ENCODE results near the gene KIF22.
"Not testable (repeated sequence)": the region's sequence is repeated elsewhere in the genome, so short reads cannot be mapped to it uniquely, and the experiment has no call there.

Gene KIF22

DNA sequence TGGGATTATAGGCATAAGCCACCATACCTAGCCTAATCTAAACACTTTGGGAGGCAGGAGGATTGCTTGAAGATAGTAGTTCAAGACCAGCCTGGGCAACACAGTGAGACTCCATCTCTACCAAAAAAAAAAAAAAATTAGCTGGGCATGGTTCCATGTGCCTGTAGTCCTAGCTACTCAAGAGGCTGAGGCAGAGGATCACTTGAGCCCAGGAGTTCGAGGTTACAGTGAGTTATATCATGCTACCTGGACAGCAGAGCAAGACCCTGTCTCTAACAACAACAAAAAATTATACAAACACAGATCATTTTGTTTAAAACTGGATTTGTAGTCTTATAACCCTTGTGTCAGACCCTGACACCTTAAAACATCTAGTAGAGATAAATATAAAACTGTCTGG, 37.0 kb upstream of the KIF22 start:
- no peaks in the 10 kb centered on the region for H3K36me3 ChIP-seq (replicated peaks; ENCODE audit: insufficient read depth, low read length)
- H3K4me3 ChIP-seq (ENCODE audit: low read length), result no peak overlapping the region
- no peak overlapping the region for H3K9ac ChIP-seq (ENCODE audit: low read length)
- H3K4me2 ChIP-seq (ENCODE audit: low read depth, low read length), result no peak overlapping the region
- no peaks in the 10 kb centered on the region for H3K27me3 ChIP-seq (replicated peaks; ENCODE audit: insufficient read depth, low read length)
- H3K9me2 ChIP-seq (replicated peaks; ENCODE audit: insufficient read depth, low read length), result no peaks in the 10 kb centered on the region
- H3F3A ChIP-seq (ENCODE audit: insufficient read depth, low read length), result peaks cover 9% of the 10 kb centered on the region; the same call in 1 of the 2 replicates
- TF ChIP-seq, protein P1, sequence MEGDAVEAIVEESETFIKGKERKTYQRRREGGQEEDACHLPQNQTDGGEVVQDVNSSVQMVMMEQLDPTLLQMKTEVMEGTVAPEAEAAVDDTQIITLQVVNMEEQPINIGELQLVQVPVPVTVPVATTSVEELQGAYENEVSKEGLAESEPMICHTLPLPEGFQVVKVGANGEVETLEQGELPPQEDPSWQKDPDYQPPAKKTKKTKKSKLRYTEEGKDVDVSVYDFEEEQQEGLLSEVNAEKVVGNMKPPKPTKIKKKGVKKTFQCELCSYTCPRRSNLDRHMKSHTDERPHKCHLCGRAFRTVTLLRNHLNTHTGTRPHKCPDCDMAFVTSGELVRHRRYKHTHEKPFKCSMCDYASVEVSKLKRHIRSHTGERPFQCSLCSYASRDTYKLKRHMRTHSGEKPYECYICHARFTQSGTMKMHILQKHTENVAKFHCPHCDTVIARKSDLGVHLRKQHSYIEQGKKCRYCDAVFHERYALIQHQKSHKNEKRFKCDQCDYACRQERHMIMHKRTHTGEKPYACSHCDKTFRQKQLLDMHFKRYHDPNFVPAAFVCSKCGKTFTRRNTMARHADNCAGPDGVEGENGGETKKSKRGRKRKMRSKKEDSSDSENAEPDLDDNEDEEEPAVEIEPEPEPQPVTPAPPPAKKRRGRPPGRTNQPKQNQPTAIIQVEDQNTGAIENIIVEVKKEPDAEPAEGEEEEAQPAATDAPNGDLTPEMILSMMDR (IDR thresholded peaks at IDR 0.05; ENCODE audit: low read length), result no peak
- no peak for TF ChIP-seq EZH2phosphoT487 (IDR thresholded peaks at IDR 0.05; ENCODE audit: low read length)
- TF ChIP-seq EZH2 (optimal IDR thresholded peaks at IDR 0.05; ENCODE audit: low read depth, low read length), result no peak
- H4K20me1 ChIP-seq (ENCODE audit: insufficient read depth, low read length), result no peaks in the 10 kb centered on the region
- no peaks in the 10 kb centered on the region for H3K79me2 ChIP-seq (ENCODE audit: low read length)
- DNase-seq, result no peak
- no peak overlapping the region for H3K27ac ChIP-seq (ENCODE audit: low read length)
- no peak overlapping the region for H2AFZ ChIP-seq (ENCODE audit: low read length)
- H3K9me3 ChIP-seq (replicated peaks; ENCODE audit: insufficient read depth, low read length), result no peaks in the 10 kb centered on the region
- peaks cover 6% of the 10 kb centered on the region for H3K4me1 ChIP-seq (ENCODE audit: low read length)

GRCh38 chr16:29756654-29757053, 33.9 kb upstream of the KIF22 start:
- H3K9ac ChIP-seq (ENCODE audit: low read length), result no peak overlapping the region
- DNase-seq, result no peak
- H3K27me3 ChIP-seq (replicated peaks; ENCODE audit: insufficient read depth, low read length), result no peaks in the 10 kb centered on the region
- H3K9me2 ChIP-seq (replicated peaks; ENCODE audit: insufficient read depth, low read length), result no peaks in the 10 kb centered on the region
- 0 out of 2 replicates have a peak, but pooled peaks cover 9% of the 10 kb centered on the region for H3F3A ChIP-seq (ENCODE audit: insufficient read depth, low read length)
- TF ChIP-seq, protein P1 (IDR thresholded peaks at IDR 0.05; ENCODE audit: low read length), result no peak
- TF ChIP-seq EZH2phosphoT487 (IDR thresholded peaks at IDR 0.05; ENCODE audit: low read length) (no peak), EZH2 (optimal IDR thresholded peaks at IDR 0.05; ENCODE audit: low read depth, low read length) (no peak)
- H2AFZ ChIP-seq (ENCODE audit: low read length), result no peak overlapping the region
- H3K4me2 ChIP-seq (ENCODE audit: low read depth, low read length), result no peak overlapping the region
- H3K36me3 ChIP-seq (replicated peaks; ENCODE audit: insufficient read depth, low read length), result no peaks in the 10 kb centered on the region
- H3K4me3 ChIP-seq (ENCODE audit: low read length), result no peak overlapping the region
- H4K20me1 ChIP-seq (ENCODE audit: insufficient read depth, low read length), result no peaks in the 10 kb centered on the region
- no peaks in the 10 kb centered on the region for H3K79me2 ChIP-seq (ENCODE audit: low read length)
- H3K4me1 ChIP-seq (ENCODE audit: low read length), result peaks cover 6% of the 10 kb centered on the region
- no peaks in the 10 kb centered on the region for H3K9me3 ChIP-seq (replicated peaks; ENCODE audit: insufficient read depth, low read length)
- no peak overlapping the region for H3K27ac ChIP-seq (ENCODE audit: low read length)

GRCh38 chr16:29757086-29757485, 33.5 kb upstream of the KIF22 start:
- not testable (repeated sequence) for H3K9me2 ChIP-seq (replicated peaks; ENCODE audit: insufficient read depth, low read length); H3F3A ChIP-seq (ENCODE audit: insufficient read depth, low read length); H3K36me3 ChIP-seq (replicated peaks; ENCODE audit: insufficient read depth, low read length); H3K4me2 ChIP-seq (ENCODE audit: low read depth, low read length); H3K27ac ChIP-seq (ENCODE audit: low read length); DNase-seq; H2AFZ ChIP-seq (ENCODE audit: low read length); H3K4me3 ChIP-seq (ENCODE audit: low read length); H3K4me1 ChIP-seq (ENCODE audit: low read length); H4K20me1 ChIP-seq (ENCODE audit: insufficient read depth, low read length); H3K27me3 ChIP-seq (replicated peaks; ENCODE audit: insufficient read depth, low read length); H3K9me3 ChIP-seq (replicated peaks; ENCODE audit: insufficient read depth, low read length); H3K79me2 ChIP-seq (ENCODE audit: low read length); H3K9ac ChIP-seq (ENCODE audit: low read length)

GRCh38 chr16:29757950-29758466, 32.5 kb upstream of the KIF22 start:
- Histone ChIP-seq H3K4me3 (ENCODE audit: low read length) (no peak overlapping the region), H3K9ac (ENCODE audit: low read length) (no peak overlapping the region), H4K20me1 (ENCODE audit: insufficient read depth, low read length) (no peaks in the 10 kb centered on the region), H3K9me3 (replicated peaks; ENCODE audit: insufficient read depth, low read length) (no peaks in the 10 kb centered on the region), H2AFZ (ENCODE audit: low read length) (no peak overlapping the region), H3K27me3 (replicated peaks; ENCODE audit: insufficient read depth, low read length) (no peaks in the 10 kb centered on the region), H3F3A (ENCODE audit: insufficient read depth, low read length) (0 out of 2 replicates have a peak, but pooled peaks cover 9% of the 10 kb centered on the region), H3K4me1 (ENCODE audit: low read length) (peaks cover 6% of the 10 kb centered on the region), H3K27ac (ENCODE audit: low read length) (no peak overlapping the region), H3K9me2 (replicated peaks; ENCODE audit: insufficient read depth, low read length) (no peaks in the 10 kb centered on the region), H3K79me2 (ENCODE audit: low read length) (no peaks in the 10 kb centered on the region), H3K36me3 (replicated peaks; ENCODE audit: insufficient read depth, low read length) (no peaks in the 10 kb centered on the region), H3K4me2 (ENCODE audit: low read depth, low read length) (no peak overlapping the region)
- TF ChIP-seq EZH2phosphoT487 (IDR thresholded peaks at IDR 0.05; ENCODE audit: low read length) (no peak), EZH2 (optimal IDR thresholded peaks at IDR 0.05; ENCODE audit: low read depth, low read length) (no peak)
- TF ChIP-seq, protein P1 (IDR thresholded peaks at IDR 0.05; ENCODE audit: low read length), result no peak
- DNase-seq, result no peak

All from MM.1S (cell line).